Fibroblast of skin of left quadriceps (primary cell): ENCODE data around the gene SIRT3.

Experiments
- DNase-seq, 2 experiments: peaks; one replicate each; pipeline ENCODE4 v3.0.0-alpha.2; 2013; ENCODE audit warnings: low read depth in 2 of 2

The SIRT3 gene

GRCh38 chr11:215581-216037 lies 20.5 kb downstream of the SIRT3 start:
- no peak for DNase-seq

- DNase-seq = no peak
These were observed 22.1 kb downstream of the SIRT3 start for GRCh38 chr11:214083-214482.

- no peak for DNase-seq
These were observed 23.0 kb downstream of the SIRT3 start for GRCh38 chr11:213111-213510.

GRCh38 chr11:212150-213100 lies 23.7 kb downstream of the SIRT3 start:
- no peak for DNase-seq

DNA sequence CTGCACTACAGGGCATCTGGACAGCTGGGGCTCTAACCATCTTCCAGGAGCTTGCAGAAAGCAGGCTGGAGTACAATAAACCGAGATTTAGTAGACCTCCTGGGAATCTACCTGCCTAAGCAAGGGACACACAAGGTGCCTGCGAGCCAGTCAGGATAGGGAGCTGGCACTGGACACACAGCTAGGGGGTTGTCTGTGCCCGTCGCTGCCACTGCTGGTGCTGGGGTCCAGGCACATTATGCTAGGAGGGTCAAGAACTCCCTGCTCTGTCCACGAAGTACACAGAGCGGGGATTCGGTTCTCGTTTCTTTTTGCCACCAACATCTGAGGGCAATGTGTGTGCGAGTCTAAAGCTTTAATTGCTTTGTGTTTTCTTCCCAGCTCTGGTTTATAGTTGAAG lies 24.4 kb downstream of the SIRT3 start:
- DNase-seq = no peak

DNA sequence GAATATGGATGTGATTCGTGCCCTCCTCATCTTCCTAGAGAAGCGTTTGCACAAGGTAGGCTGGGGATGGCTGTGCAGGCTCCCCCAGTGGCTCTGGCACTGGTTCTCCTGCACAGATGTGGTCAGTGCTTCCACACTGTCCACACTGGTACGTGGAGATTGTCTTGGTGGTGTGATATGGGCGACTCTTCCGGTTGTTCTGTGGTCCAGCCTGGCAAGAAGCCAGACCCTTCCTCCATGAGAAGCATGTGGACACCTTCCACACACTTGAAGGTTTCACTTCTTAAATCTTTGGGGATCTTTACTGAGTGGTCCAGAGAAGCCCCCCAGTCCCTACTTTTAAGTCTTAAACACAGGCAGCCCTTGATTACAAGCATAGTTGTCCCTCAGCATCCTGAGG lies 24.8 kb downstream of the SIRT3 start:
- no peak for DNase-seq

GRCh38 chr11:210803-211180 lies 25.4 kb downstream of the SIRT3 start:
- no peak for DNase-seq

GRCh38 chr11:210122-210802 lies 25.9 kb downstream of the SIRT3 start:
- DNase-seq = peak; percentile 46 to 51

DNA sequence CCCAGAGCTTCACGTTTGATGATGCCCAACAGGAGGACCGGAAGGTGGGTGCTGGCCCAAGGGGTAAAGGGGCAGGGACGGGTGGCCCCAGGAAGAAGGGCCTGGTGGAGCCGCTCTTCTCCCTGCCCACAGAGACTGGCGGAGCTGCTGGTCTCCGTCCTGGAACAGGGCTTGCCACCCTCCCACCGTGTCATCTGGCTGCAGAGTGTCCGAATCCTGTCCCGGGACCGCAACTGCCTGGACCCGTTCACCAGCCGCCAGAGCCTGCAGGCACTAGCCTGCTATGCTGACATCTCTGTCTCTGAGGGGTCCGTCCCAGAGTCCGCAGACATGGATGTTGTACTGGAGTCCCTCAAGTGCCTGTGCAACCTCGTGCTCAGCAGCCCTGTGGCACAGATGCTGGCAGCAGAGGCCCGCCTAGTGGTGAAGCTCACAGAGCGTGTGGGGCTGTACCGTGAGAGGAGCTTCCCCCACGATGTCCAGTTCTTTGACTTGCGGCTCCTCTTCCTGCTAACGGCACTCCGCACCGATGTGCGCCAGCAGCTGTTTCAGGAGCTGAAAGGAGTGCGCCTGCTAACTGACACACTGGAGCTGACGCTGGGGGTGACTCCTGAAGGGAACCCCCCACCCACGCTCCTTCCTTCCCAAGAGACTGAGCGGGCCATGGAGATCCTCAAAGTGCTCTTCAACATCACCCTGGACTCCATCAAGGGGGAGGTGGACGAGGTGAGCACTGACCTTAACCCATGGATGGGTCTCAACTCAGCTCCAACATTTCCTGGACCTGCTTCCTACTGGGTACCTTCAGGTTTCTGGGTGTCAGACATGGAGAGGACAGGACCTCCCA lies 26.6 kb downstream of the SIRT3 start:
- no peak for DNase-seq

GRCh38 chr11:208917-209260 lies 27.3 kb downstream of the SIRT3 start:
- no peak for DNase-seq

- DNase-seq = peak; percentile 34 to 36
These were observed 27.8 kb downstream of the SIRT3 start for GRCh38 chr11:208181-208916.

- no peak for DNase-seq
These were observed 28.3 kb downstream of the SIRT3 start for GRCh38 chr11:207863-208180.

DNA sequence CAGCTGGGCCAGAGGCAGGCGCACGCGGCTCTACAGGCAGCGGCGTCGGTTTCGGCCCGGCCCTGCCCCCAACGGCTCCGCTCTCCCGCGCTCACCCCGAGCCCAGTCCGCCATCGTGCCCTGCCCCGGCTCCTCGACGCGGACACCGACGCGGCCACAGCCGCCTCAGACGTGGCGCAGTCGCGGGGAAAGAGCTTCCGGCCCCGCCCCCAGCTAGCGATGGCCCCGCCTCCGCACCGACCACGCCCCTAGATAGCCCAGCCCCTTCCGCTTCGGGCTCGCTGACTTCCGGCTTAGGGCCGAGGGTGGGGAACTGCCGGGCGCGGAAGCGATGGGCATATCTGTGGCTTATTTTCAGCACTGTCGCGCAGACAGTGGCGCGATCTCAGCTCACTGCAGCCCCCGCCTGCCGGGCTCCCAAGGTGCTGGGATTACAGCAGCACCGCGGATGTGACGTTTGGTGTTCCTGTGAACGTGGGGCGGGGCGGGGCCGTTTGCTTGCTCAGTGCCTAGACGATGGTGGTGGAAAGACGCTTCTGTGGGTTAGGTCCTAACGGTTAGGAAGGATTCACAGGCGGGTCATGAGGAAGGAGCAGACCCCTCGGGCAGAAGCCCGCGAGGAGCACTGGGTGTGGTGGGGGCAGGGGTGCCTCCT lies 28.8 kb downstream of the SIRT3 start, which contains the start of the genes BET1L and RIC8A:
TSS of gene BET1L (minus strand) at position 192 of the 655 bp plus-strand sequence. CDS start at position 114, 78 bp downstream.
TSS of gene RIC8A (plus strand) at position 501 of the 655 bp plus-strand sequence. CDS start 1,147 bp downstream, outside the sequence.
- peak; percentile 97 for DNase-seq

DNA sequence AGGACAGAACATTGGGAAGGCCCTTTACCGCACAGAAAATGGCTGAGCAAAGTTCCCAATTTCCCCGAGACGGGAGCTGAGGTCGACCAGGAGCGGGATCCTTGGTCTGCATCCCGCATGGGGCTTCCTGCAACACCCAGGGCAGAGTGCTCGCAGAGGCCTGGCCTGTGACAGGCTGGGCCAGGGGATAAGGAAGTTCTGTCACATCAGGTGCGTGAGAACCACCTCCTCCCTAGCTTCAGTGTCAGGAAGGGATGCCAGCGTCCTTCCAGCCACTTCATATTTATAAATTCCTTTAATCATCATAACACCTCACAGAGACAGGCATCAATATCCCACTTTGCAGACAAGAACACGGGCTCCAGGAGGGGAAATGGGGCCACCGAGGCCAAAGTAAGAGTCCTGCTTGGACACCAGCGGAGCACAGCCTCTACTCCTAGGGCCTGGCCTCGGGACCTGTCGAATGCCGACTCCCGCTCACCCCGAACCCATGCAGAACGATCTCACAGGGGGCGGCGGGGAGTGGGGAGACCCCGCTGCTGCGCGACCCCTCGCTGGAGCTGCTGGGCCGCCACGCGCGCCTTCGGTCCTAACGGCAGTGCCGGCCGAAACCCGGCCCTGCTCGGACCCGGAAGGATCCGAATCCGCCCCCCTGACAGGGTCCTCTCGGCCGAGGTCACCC lies 29.5 kb downstream of the SIRT3 start:
- no peak for DNase-seq

GRCh38 chr11:206002-206384 lies 30.1 kb downstream of the SIRT3 start:
- DNase-seq = no peak

GRCh38 chr11:205221-206001 lies 30.7 kb downstream of the SIRT3 start:
- DNase-seq = no peak

DNA sequence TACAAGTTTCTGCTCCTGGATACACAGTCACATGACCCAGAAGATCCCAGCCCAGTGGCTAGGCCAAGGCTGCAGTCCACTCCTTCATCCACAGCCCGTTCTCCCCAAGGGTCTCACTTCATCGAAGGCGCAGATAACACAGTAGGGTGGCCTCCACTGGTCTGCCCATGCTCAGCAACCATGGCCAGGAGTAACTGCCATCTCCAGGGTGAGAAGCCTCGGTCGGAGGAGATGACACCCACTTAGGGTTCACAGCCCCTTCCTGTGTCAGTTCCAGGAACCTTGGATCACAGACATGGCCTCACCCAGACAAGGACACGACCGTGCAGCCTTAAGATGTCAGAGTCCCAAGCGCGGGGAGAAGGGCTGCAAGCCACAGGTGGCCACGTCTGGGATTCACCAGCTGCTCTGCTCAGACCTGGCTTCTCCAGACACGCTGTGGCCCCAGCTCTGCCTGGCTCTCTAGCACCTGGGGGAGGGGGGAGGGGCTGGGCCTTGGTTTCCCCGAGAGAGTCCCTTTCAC lies 31.5 kb downstream of the SIRT3 start:
- DNase-seq = no peak

GRCh38 chr11:203945-204586 lies 32.1 kb downstream of the SIRT3 start:
- DNase-seq = no peak
